Activated T-cell treated with anti-CD3 and anti-CD28 coated beads, Interleukin-2, amount 50 U/mL, for 48 hours (primary cell): ENCODE results near the gene SSBP3.

Experiments used
- DNase-seq, 2 experiments: peaks; one replicate each; pipeline ENCODE4 v3.0.0-alpha.2; 2020

Gene SSBP3

DNA sequence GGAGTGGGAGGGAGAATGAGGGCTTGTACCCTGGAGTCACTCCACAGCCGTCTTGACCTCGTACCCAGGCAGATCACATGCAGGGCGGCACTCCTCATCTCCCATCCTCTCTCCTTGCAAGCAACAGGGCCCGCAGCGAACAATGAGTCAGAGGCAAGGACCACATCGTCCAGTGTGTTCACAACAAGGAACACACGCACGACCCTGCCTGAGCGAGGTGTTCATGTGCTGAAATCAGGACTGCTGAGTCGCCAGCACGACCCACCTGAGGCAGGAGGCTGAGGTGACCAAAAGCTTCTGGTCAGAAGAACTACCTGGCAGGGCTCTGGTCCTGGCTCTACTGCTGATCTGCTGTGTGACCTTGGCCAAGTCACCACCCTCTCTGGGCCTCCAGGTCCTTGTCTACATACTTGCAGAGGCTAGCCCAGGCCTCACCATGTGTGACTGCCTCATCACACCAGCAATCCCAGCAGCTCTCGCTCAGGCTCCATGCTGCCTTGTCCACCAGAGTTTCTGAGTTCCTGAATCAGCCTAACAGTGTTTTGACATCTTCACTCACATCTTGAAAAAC lies 78.0 kb downstream of the SSBP3 start:
- no peak for DNase-seq

- DNase-seq, result no peak
These were observed 78.7 kb downstream of the SSBP3 start for GRCh38 chr1:54327386-54328065.

DNA sequence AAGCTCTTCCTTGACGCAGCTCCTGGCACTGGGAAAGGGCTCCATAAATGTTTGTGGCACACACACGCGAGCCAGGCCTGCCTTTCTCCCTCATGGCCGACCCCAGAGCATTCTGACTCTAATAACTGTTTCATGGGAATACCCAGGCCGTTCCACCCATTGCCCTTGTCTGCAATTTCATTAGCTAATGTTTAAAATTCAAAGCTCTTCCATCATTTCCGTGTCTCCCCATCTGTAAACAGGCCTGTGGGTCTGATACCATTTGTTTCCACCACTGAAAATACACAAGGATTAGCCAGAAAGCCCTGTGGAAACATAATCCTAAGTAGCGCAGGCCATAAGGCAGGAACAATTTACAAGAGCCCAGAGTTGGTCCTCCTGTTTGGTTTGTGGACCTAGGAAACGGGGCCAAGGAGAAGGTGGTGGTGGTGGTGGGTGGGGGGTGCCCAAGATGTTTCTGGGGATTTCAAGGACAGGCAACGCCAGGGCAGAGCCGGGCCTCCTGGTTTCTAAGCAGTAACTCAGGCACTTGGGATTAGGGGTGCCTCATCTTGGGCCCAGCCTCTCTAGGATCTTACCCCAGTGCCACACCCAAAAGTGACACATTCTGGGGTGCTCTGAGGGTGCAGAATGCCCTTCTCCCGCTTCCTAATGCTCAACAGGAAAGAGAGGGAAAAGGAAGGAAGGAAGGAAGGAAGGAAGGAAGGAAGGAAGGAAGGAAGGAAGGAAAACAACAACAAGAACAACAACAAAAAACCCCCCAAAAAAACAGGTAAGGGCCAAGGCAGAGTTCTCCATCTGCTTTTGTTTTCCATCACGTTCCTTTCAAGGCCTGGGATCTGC lies 79.4 kb downstream of the SSBP3 start:
- no peak for DNase-seq

DNA sequence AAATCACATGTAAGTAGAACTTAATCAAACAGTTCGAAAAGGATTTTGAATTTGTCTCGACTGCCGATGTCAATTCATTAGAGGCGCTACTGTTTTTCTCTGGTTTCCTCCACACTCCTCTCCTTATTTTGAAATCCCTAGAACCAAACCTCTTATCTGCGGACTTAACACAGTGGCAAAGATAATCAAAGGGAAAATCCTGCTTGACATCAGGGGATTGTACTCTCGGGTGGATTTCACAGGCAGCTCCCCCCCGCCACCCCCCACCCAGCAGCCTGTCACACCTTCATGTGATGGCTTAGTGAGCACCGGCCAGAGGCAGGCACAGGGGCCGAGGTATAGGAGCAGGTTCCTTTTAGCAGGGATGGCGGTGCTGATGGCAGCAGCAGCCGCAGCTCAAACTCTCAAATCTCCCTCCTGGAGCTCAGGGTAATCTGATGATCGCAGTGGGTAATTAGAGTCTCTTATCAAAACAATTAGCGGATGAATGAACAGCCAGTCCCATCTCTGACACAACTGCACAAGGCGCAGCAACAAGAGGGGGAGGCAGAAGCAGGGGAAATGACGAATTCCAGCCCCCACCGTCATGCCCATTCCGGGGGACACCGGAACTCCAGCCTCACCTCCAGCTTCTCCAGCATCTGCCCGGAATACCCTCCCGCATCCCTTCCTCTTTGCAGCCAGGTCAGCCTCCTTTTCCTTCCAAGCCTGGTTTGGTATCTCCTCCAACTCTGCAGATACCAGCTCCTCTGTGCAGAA lies 80.3 kb downstream of the SSBP3 start:
- no peak for DNase-seq

GRCh38 chr1:54325284-54325683 lies 80.9 kb downstream of the SSBP3 start:
- no peak for DNase-seq

- DNase-seq, result no peak
These were observed 81.7 kb downstream of the SSBP3 start for GRCh38 chr1:54324251-54325140.

DNA sequence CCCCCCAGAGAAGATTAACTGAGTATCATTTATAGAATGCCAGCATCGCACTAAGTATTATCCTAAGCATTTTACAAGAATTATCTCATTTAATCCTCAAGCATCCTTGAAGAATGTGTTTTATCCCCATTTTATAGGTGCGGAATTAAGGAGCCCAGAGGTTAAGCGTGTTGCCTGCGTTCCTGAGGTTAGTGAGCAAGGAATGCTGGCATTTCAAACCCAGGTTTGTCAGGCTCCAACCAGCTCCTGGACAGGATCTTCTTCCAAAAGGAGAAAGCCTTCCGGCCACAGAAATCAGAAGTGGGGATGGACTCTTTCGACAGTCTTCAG lies 82.3 kb downstream of the SSBP3 start:
- DNase-seq, result no peak

GRCh38 chr1:54323324-54323739 lies 82.9 kb downstream of the SSBP3 start:
- DNase-seq, result no peak

DNA sequence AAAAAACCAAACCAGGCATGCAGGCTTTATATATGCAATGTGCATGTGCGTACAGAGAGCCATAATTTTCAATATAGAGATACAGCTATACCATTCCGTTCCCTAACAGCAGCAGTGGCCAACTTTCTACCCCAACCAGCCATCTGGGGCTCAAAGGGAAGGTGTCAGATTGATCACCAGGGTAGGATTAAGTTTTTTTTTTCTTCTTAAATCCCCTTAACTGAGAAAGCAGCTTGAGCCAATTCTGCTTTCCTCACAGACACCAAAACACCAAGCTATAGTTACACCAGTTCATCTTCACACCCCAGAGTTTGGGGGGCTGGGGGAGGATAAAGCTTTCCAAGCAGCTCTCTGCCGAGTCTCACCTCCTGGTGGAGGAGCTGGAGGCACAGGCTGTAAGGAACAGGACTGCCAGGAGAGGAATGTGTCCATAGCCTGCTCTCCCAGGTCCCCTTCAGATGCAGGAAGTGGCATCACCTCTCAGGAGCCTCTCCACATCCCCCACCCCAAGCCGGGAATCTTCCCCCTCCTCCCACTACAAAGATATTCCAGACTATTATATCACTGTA lies 87.9 kb downstream of the SSBP3 start:
- no peak for DNase-seq

DNA sequence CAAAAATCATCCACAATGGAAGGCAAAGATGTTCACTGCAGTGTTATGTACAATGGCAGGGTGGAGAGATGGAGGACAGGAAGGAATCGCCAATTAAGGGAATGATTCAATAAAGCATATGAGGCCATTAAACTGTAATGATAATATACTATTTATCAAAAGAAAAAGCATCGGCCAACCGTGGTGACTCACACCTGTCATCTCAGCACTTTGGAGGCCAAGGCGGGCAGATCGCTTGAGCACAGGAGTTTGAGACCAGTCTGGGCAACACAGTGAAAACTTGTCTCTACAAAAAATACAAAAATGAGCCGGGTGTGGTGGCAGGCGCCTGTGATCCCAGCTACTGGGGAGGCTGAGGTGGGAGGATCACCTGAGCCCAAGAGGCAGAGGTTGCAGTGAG lies 89.1 kb downstream of the SSBP3 start:
- DNase-seq, result no peak

- no peak for DNase-seq
These were observed 91.1 kb downstream of the SSBP3 start for GRCh38 chr1:54315099-54315498.

DNA sequence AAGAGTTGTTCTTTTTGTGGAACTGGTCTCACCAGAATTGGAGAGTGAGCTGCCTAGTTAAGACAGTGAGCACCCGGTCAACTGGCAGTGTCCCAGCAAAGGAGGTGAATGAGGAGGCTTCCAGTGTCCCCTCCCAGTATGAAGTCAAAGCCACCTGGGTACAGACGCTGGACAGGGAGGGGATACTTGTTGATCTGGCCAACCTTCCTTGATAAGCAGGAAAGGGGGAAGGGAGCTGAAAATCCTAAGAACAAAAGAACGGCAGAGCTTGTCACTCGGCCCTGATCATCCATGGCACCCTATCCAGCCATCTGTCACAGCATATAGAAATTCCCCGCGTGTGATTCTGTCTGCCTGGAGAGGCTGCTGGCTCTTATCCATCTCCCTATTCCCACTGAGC lies 91.5 kb downstream of the SSBP3 start:
- DNase-seq, result no peak

DNA sequence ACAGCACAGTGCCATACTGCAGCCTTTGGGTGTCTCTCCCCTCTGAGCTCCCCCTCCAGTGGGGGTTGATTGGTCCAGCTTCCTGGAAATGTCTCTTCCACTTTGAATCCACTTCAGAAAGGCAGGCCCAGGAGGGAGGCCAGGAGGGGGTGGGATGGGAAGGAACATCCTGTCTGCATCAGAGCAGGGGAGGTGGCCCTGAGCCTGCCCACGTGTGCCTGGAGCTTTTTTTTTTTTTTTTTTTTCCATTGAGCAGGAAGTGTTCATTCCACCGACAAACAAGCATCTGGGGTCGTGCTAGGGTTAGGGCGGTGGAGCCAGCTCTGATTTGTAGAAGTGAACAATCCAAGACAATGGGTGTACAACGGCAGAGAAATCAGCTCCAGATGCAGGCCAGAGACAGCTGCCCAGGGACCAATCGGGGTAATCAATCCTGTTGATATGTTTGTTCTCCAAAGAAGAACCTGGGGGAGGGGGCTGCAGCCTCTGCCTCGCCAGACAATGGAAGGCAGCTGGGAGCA lies 93.3 kb downstream of the SSBP3 start:
- no peak for DNase-seq

DNA sequence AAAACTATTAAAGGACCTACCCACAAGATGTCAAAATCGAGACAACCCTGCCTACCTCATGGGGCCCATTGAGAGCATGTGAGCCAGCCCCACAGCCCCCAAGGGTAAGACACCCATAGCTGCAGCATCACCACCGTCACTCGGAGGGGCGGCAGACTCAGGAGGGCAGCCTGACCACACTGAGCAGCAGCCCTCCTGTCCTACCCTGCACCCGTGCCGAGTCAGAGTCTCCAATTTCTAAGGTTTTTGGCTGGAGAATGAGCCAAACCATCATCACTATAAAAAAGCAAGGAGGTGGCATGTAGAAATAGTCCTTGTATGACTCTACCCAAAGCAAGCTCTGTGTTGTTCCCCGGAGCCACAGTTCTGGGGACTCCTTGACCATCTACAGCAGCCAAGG lies 94.7 kb downstream of the SSBP3 start:
- no peak for DNase-seq

DNA sequence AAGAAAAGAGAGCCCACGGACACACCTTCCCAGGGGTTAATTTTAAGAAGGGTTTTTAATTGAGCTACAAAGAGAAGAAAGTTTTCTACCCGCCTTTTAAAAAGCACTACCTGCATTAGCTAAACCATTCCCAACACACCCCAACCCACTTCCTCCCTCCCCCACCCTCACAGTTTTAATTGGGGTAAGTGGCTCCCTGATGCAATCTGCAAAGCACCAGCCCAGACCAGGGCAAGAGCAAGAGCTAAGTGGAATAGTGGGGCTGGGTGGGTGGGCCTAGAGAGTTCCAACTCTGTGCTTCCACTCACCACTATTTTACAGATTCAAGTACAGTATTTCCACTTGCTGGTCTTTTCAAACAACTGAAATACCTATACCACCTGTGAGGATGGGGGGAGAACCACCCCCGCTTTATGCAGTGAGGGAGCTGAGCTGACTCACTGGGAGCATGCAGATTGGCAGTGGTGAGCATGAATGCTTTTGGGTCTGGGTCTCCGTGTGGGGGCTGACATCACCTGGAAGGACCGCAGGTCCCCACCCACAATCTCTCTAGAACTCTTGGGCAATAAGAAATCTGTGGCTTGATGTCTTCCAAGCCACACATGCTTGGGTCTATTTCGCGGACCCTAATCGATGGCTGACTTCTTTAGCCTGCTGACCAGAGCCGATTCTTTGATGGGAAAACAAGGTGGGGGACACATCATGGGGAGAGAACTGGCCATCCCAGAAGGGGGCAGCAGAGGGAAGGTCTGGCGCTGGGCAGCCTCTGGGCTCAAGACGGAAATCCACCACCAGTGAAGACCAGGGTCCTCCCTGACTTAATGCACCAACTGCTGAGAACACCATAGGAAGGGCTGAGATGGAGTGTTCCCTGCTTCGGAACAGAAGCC lies 95.5 kb downstream of the SSBP3 start:
- DNase-seq, result peak in 1 of 2 experiments; percentile 44

- no peak for DNase-seq
These were observed 96.4 kb downstream of the SSBP3 start for GRCh38 chr1:54309631-54310366.

GRCh38 chr1:54307305-54307704 lies 98.9 kb downstream of the SSBP3 start:
- no peak for DNase-seq

DNA sequence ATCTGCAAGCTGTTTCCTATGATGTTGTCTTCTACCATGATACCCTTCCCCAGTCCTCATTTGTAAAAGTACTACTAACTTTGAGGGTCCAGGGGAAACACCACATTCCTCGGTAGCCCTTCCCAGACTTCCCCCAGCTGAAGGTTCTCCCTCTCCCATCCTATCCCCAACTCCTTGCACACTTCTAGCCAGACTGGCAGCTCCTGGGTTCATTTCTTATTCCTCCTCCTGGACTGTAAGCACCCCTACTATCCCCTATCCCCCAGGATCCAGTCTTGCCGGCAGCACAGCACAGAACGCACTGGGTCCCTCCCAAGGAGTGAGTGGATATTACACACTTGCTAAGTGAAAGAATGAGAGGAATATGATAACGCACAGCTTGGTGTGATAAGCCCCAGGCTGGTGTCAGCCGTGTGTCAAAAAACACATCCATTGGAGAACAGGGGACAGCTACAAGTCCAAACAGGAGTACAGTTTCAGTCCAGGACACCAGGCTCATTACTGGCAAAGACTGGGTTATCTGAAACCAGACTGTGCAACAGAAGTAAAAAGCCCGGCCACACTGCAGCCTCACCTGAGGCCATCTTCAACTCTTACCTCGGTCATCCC lies 100.2 kb downstream of the SSBP3 start:
- DNase-seq, result no peak

DNA sequence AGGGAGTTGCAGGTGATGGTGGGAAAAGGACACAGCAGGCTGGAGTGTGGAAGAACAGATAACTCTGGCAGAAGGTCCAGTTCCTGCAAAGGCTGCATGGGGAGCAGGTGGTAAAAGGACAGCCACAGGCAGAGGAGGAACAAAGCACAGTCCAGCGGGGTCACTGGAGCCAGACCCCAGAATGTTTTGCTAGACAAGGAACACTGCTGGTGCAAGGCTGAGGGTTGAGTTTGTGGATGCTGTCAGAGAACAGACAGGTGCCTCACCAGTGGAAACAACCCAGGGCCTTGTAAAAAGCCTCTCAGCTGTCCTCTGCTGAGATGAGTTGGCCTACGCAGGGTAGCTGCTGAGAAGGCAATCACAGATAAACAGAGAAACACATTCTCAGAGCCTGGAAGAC lies 101.7 kb downstream of the SSBP3 start:
- DNase-seq, result no peak
